Measurements from ENCODE around the gene KRT74. TPM values are rescaled to one million over a fixed set of nuclear protein-coding genes. Genes with fewer than 3 reads are reported as not detected.
A peak's percentile ranks its signal among the peaks of the same experiment; 100 is the strongest.
"Not testable (repeated sequence)": the region's sequence is repeated elsewhere in the genome, so short reads cannot be mapped to it uniquely, and the experiment has no call there.

KRT74 gene
- total RNA-seq, 8 experiments from 2014 or later, result 0.04 to 0.38 (median 0.14) TPM; not detected in 5

- no peak for ATAC-seq (replicated peaks in 6 of 8)
- Histone ChIP-seq H3K4me1 (replicated peaks in 1 of 2) (no peaks in the 10 kb centered on the region), H3K27ac (no peak overlapping the region), H3K4me3 (no peak overlapping the region)
- in situ Hi-C loops (cut with MboI; ENCODE audit: low pct_unique_long_range_greater_than_20kb in 2 of 9, low sequenced_read_pairs in 9 of 9, unreplicated experiment in 9 of 9), result loop anchor here in 5 of 9 experiments (25.0 kb wide), 2 partner anchors 263 to 388 kb away; no protein-coding TSS in a partner anchor
- WGBS, 10 experiments, result 20 to 87% (median 59%) methylated on average over 1 to 5 of the region's 5 CpGs; no CpG with 5 or more reads in 4 of the 10 experiments
Measured at GRCh38 chr12:52598966-52599365, 25.3 kb upstream of the KRT74 start.

- WGBS, 10 experiments, result 42 to 100% (median 86%) methylated on average over 1 to 3 of the region's 4 CpGs; no CpG with 5 or more reads in 3 of the 10 experiments
- in situ Hi-C loops (cut with MboI; ENCODE audit: low pct_unique_long_range_greater_than_20kb in 2 of 9, low sequenced_read_pairs in 9 of 9, unreplicated experiment in 9 of 9), result loop anchor here in 5 of 9 experiments (25.0 kb wide), 2 partner anchors 268 to 393 kb away; no protein-coding TSS in a partner anchor
Measured at GRCh38 chr12:52594237-52594636, 20.6 kb upstream of the KRT74 start.

GRCh38 chr12:52591521-52591920 is 17.9 kb upstream of the KRT74 start:
- Histone ChIP-seq H3K4me3 (no peak overlapping the region), H3K4me1 (replicated peaks in 1 of 2) (no peaks in the 10 kb centered on the region), H3K27ac (no peak overlapping the region)
- ATAC-seq (replicated peaks in 6 of 8), result no peak
- whole genome bisulfite sequencing, 10 experiments, result 10 to 94% (median 71%) methylated on average over 2 to 11 of the region's 11 CpGs; no CpG with 5 or more reads in 4 of the 10 experiments
- in situ Hi-C loops (cut with MboI; ENCODE audit: low pct_unique_long_range_greater_than_20kb in 2 of 9, low sequenced_read_pairs in 9 of 9, unreplicated experiment in 9 of 9), result loop anchor here in 5 of 9 experiments (25.0 kb wide), 2 partner anchors 271 to 396 kb away; no protein-coding TSS in a partner anchor

More at GRCh38 chr12:52594237-52594636, 20.6 kb upstream of the KRT74 start:
- H3K4me3 ChIP-seq; H3K4me1 ChIP-seq (replicated peaks in 1 of 2); H3K27ac ChIP-seq; ATAC-seq (replicated peaks in 6 of 8): not testable (repeated sequence)

- Histone ChIP-seq H3K4me1 (replicated peaks in 1 of 2) (no peaks in the 10 kb centered on the region), H3K4me3 (no peak overlapping the region), H3K27ac (no peak overlapping the region)
- in situ Hi-C loops (cut with MboI; ENCODE audit: low pct_unique_long_range_greater_than_20kb in 2 of 9, low sequenced_read_pairs in 9 of 9, unreplicated experiment in 9 of 9), result loop anchor here in 5 of 9 experiments (25.0 kb wide), 2 partner anchors 272 to 397 kb away; no protein-coding TSS in a partner anchor
- 44 to 100% (median 85%) methylated on average over 1 to 3 of the region's 6 CpGs; no CpG with 5 or more reads in 6 of the 10 experiments for WGBS, 10 experiments
- ATAC-seq (replicated peaks in 6 of 8), result no peak
Measured at GRCh38 chr12:52590021-52590420, 16.4 kb upstream of the KRT74 start.

- H3K27ac ChIP-seq, result no peak overlapping the region
- WGBS, 10 experiments, result 42 to 80% (median 75%) methylated on average over 2 to 13 of the region's 17 CpGs; no CpG with 5 or more reads in 3 of the 10 experiments
- H3K4me3 ChIP-seq, result no peak overlapping the region
- in situ Hi-C loops (cut with MboI; ENCODE audit: low pct_unique_long_range_greater_than_20kb in 2 of 9, low sequenced_read_pairs in 9 of 9, unreplicated experiment in 9 of 9), result loop anchor here in 5 of 9 experiments (5.0 to 25.0 kb wide), 5 partner anchors 275 to 400 kb away; no protein-coding TSS in a partner anchor
- H3K4me1 ChIP-seq (replicated peaks in 1 of 2), result no peaks in the 10 kb centered on the region
- ATAC-seq (replicated peaks in 6 of 8), result no peak
Measured at GRCh38 chr12:52587563-52587962, 13.9 kb upstream of the KRT74 start.

GRCh38 chr12:52585946-52586345 is 12.3 kb upstream of the KRT74 start:
- Histone ChIP-seq H3K4me1 (replicated peaks in 1 of 2) (no peaks in the 10 kb centered on the region), H3K4me3 (no peak overlapping the region), H3K27ac (no peak overlapping the region)
- ATAC-seq (replicated peaks in 6 of 8), result no peak
- WGBS, 10 experiments, result 0 to 80% (median 51%) methylated on average over 1 to 7 of the region's 9 CpGs; no CpG with 5 or more reads in 3 of the 10 experiments
- in situ Hi-C loops (cut with MboI; ENCODE audit: low pct_unique_long_range_greater_than_20kb in 2 of 9, low sequenced_read_pairs in 9 of 9, unreplicated experiment in 9 of 9), result loop anchor here in 5 of 9 experiments (5.0 to 25.0 kb wide), 5 partner anchors 276 to 401 kb away; no protein-coding TSS in a partner anchor

GRCh38 chr12:52585066-52585465 is 11.4 kb upstream of the KRT74 start:
- H3K4me1 ChIP-seq (replicated peaks in 1 of 2), result no peaks in the 10 kb centered on the region
- no peak for ATAC-seq (replicated peaks in 6 of 8)
- in situ Hi-C loops (cut with MboI; ENCODE audit: low pct_unique_long_range_greater_than_20kb in 2 of 9, low sequenced_read_pairs in 9 of 9, unreplicated experiment in 9 of 9), result loop anchor here in 5 of 9 experiments (5.0 to 25.0 kb wide), 5 partner anchors 277 to 402 kb away; no protein-coding TSS in a partner anchor
- no peak overlapping the region for H3K4me3 ChIP-seq
- WGBS, 10 experiments, result 17 to 66% (median 40%) methylated on average over 1 to 3 of the region's 3 CpGs; no CpG with 5 or more reads in 3 of the 10 experiments
- no peak overlapping the region for H3K27ac ChIP-seq

- WGBS, 10 experiments, result 41 to 100% (median 86%) methylated on average over 1 to 5 of the region's 9 CpGs; no CpG with 5 or more reads in 3 of the 10 experiments
- Histone ChIP-seq H3K27ac (no peak overlapping the region), H3K4me3 (no peak overlapping the region), H3K4me1 (replicated peaks in 1 of 2) (no peaks in the 10 kb centered on the region)
- no peak for ATAC-seq (replicated peaks in 6 of 8)
- in situ Hi-C loops (cut with MboI; ENCODE audit: low pct_unique_long_range_greater_than_20kb in 2 of 9, low sequenced_read_pairs in 9 of 9, unreplicated experiment in 9 of 9), result loop anchor here in 5 of 9 experiments (10.0 to 25.0 kb wide), 4 partner anchors 278 to 403 kb away; no protein-coding TSS in a partner anchor
Measured at GRCh38 chr12:52584156-52584682, 10.6 kb upstream of the KRT74 start.

GRCh38 chr12:52582971-52583456 is 9.4 kb upstream of the KRT74 start:
- in situ Hi-C loops (cut with MboI; ENCODE audit: low pct_unique_long_range_greater_than_20kb in 2 of 9, low sequenced_read_pairs in 9 of 9, unreplicated experiment in 9 of 9), result loop anchor here in 5 of 9 experiments (10.0 to 25.0 kb wide), 4 partner anchors 279 to 404 kb away; no protein-coding TSS in a partner anchor
- H3K27ac ChIP-seq, result no peak overlapping the region
- H3K4me3 ChIP-seq, result no peak overlapping the region
- peak; percentile 50 to 91 (median 74) for ATAC-seq (replicated peaks in 6 of 8)
- 0 to 40% (median 5%) methylated on average over 1 to 5 of the region's 7 CpGs; no CpG with 5 or more reads in 6 of the 10 experiments for WGBS, 10 experiments
- no peaks in the 10 kb centered on the region for H3K4me1 ChIP-seq (replicated peaks in 1 of 2)

GRCh38 chr12:52582486-52582885 is 8.8 kb upstream of the KRT74 start:
- in situ Hi-C loops (cut with MboI; ENCODE audit: low pct_unique_long_range_greater_than_20kb in 2 of 9, low sequenced_read_pairs in 9 of 9, unreplicated experiment in 9 of 9), result loop anchor here in 5 of 9 experiments (10.0 to 25.0 kb wide), 4 partner anchors 280 to 405 kb away; no protein-coding TSS in a partner anchor
- ATAC-seq (replicated peaks in 6 of 8), result no peak

GRCh38 chr12:52581481-52581880 is 7.8 kb upstream of the KRT74 start:
- in situ Hi-C loops (cut with MboI; ENCODE audit: low pct_unique_long_range_greater_than_20kb in 2 of 9, low sequenced_read_pairs in 9 of 9, unreplicated experiment in 9 of 9), result loop anchor here in 5 of 9 experiments (10.0 to 25.0 kb wide), 4 partner anchors 281 to 406 kb away; no protein-coding TSS in a partner anchor

More at GRCh38 chr12:52582486-52582885, 8.8 kb upstream of the KRT74 start:
- Histone ChIP-seq H3K4me3 (no peak overlapping the region), H3K27ac (no peak overlapping the region), H3K4me1 (replicated peaks in 1 of 2) (no peaks in the 10 kb centered on the region)
- WGBS, 10 experiments, result 40 to 80% methylated on average over 1 of the region's 2 CpGs; no CpG with 5 or more reads in 8 of the 10 experiments

GRCh38 chr12:52581066-52581465 is 7.4 kb upstream of the KRT74 start:
- Histone ChIP-seq H3K4me3 (no peak overlapping the region), H3K27ac (no peak overlapping the region), H3K4me1 (replicated peaks in 1 of 2) (no peaks in the 10 kb centered on the region)
- WGBS, 10 experiments, result 33 to 100% (median 67%) methylated on average over 1 to 3 of the region's 7 CpGs; no CpG with 5 or more reads in 3 of the 10 experiments
- in situ Hi-C loops (cut with MboI; ENCODE audit: low pct_unique_long_range_greater_than_20kb in 2 of 9, low sequenced_read_pairs in 9 of 9, unreplicated experiment in 9 of 9), result loop anchor here in 5 of 9 experiments (10.0 to 25.0 kb wide), 4 partner anchors 281 to 406 kb away; no protein-coding TSS in a partner anchor
- ATAC-seq (replicated peaks in 6 of 8), result no peak

More at GRCh38 chr12:52581481-52581880, 7.8 kb upstream of the KRT74 start:
- no peak for ATAC-seq (replicated peaks in 6 of 8)
- no peak overlapping the region for H3K4me3 ChIP-seq
- H3K4me1 ChIP-seq (replicated peaks in 1 of 2), result no peaks in the 10 kb centered on the region
- 0 to 89% (median 51%) methylated on average over 1 to 4 of the region's 6 CpGs; no CpG with 5 or more reads in 5 of the 10 experiments for WGBS, 10 experiments
- H3K27ac ChIP-seq, result no peak overlapping the region

GRCh38 chr12:52580496-52580895 is 6.9 kb upstream of the KRT74 start:
- no peaks in the 10 kb centered on the region for H3K4me1 ChIP-seq (replicated peaks in 1 of 2)
- WGBS, 10 experiments, result 0 to 83% (median 67%) methylated on average over 1 of the region's 1 CpG; no CpG with 5 or more reads in 7 of the 10 experiments
- H3K4me3 ChIP-seq, result no peak overlapping the region
- ATAC-seq (replicated peaks in 6 of 8), result no peak
- in situ Hi-C loops (cut with MboI; ENCODE audit: low pct_unique_long_range_greater_than_20kb in 2 of 9, low sequenced_read_pairs in 9 of 9, unreplicated experiment in 9 of 9), result loop anchor here in 5 of 9 experiments (10.0 to 25.0 kb wide), 4 partner anchors 282 to 407 kb away; no protein-coding TSS in a partner anchor
- no peak overlapping the region for H3K27ac ChIP-seq

Data from motor neuron (in vitro differentiated cells).